ENCODE measurements around the gene GLE1. TPM values are rescaled to one million over a fixed set of nuclear protein-coding genes. Genes with fewer than 3 reads are reported as not detected.
A peak's percentile ranks its signal among the peaks of the same experiment; 100 is the strongest.

The GLE1 gene
- total and polyA plus RNA-seq, 4 donors = 11.3 to 24.7 (median 21.1) TPM

GRCh38 chr9:128550770-128551656 is 46.5 kb downstream of the GLE1 start:
- WGBS, 2 donors = 47 to 65% methylated on average over 11 of the region's 11 CpGs
- Histone ChIP-seq H3K27me3 (ENCODE audit: control insufficient read depth in 3 of 3, insufficient read depth in 3 of 3, low read length in 2 of 3) (no peaks in the 10 kb centered on the region), H3K4me3 (no peak overlapping the region), H3K4me1 (ENCODE audit: control insufficient read depth in 5 of 5, insufficient read depth in 5 of 5, low read length in 5 of 5) (peaks cover 4 to 42% (median 19%) of the 10 kb centered on the region in 5 donors), H3K27ac (ENCODE audit: low read depth in 1 of 2, low read length in 1 of 2) (peak overlapping the region; percentile 87 to 89), H3K9ac (ENCODE audit: insufficient read depth in 1 of 2, low read length in 2 of 2) (peak overlapping the region in 1 of 2 donors; percentile 16), H3K9me3 (ENCODE audit: control insufficient read depth in 4 of 4, insufficient read depth in 3 of 4, low read length in 3 of 4) (no peaks in the 10 kb centered on the region), H3K36me3 (ENCODE audit: control insufficient read depth in 4 of 4, insufficient read depth in 4 of 4, low read length in 4 of 4) (no peaks in the 10 kb centered on the region)
- DNase-seq = peak in 2 of 3 donors; percentile 7 to 14
- no peak for TF ChIP-seq CTCF (IDR thresholded peaks at IDR 0.05; ENCODE audit: control extremely low read depth, extremely low read depth)
- no peak for ATAC-seq (ENCODE audit: insufficient read depth, low FRiP score)

GRCh38 chr9:128551657-128552152 is 47.2 kb downstream of the GLE1 start:
- peak overlapping the region; percentile 49 to 64 for H3K9ac ChIP-seq (ENCODE audit: insufficient read depth in 1 of 2, low read length in 2 of 2)
- no peaks in the 10 kb centered on the region for H3K27me3 ChIP-seq (ENCODE audit: control insufficient read depth in 3 of 3, insufficient read depth in 3 of 3, low read length in 2 of 3)
- peak overlapping the region; percentile 59 for H3K4me3 ChIP-seq
- H3K27ac ChIP-seq (ENCODE audit: low read depth in 1 of 2, low read length in 1 of 2) = peak overlapping the region; percentile 87 to 90
- TF ChIP-seq CTCF (IDR thresholded peaks at IDR 0.05; ENCODE audit: control extremely low read depth, extremely low read depth) = no peak
- H3K36me3 ChIP-seq (ENCODE audit: control insufficient read depth in 4 of 4, insufficient read depth in 4 of 4, low read length in 4 of 4) = no peaks in the 10 kb centered on the region
- DNase-seq (no peak), ATAC-seq (ENCODE audit: insufficient read depth, low FRiP score) (no peak)
- no peaks in the 10 kb centered on the region for H3K9me3 ChIP-seq (ENCODE audit: control insufficient read depth in 4 of 4, insufficient read depth in 3 of 4, low read length in 3 of 4)
- peaks cover 4 to 46% (median 20%) of the 10 kb centered on the region in 5 donors for H3K4me1 ChIP-seq (ENCODE audit: control insufficient read depth in 5 of 5, insufficient read depth in 5 of 5, low read length in 5 of 5)
- WGBS, 2 donors = 2 to 4% methylated on average over 22 of the region's 22 CpGs

- DNase-seq = peak; percentile 92 to 96 (median 93)
- Histone ChIP-seq H3K27me3 (ENCODE audit: control insufficient read depth in 3 of 3, insufficient read depth in 3 of 3, low read length in 2 of 3) (no peaks in the 10 kb centered on the region), H3K9me3 (ENCODE audit: control insufficient read depth in 4 of 4, insufficient read depth in 3 of 4, low read length in 3 of 4) (no peaks in the 10 kb centered on the region), H3K36me3 (ENCODE audit: control insufficient read depth in 4 of 4, insufficient read depth in 4 of 4, low read length in 4 of 4) (peaks cover 0 to 2% (median 0%) of the 10 kb centered on the region in 4 donors), H3K9ac (ENCODE audit: insufficient read depth in 1 of 2, low read length in 2 of 2) (peak within 1 kb of the TSS; percentile 57 to 97), H3K4me3 (peak within 1 kb of the TSS; percentile 67), H3K4me1 (ENCODE audit: control insufficient read depth in 5 of 5, insufficient read depth in 5 of 5, low read length in 5 of 5) (peaks cover 4 to 46% (median 20%) of the 10 kb centered on the region in 5 donors), H3K27ac (ENCODE audit: low read depth in 1 of 2, low read length in 1 of 2) (peak within 1 kb of the TSS; percentile 98 to 99)
- 0 to 1% methylated on average over 55 to 81 of the region's 81 CpGs for WGBS, 2 donors
- TF ChIP-seq CTCF (IDR thresholded peaks at IDR 0.05; ENCODE audit: control extremely low read depth, extremely low read depth) = no peak
- ATAC-seq (ENCODE audit: insufficient read depth, low FRiP score) = peak; percentile 94
Measured at GRCh38 chr9:128552153-128552743, 47.7 kb downstream of the GLE1 start, which contains the start of gene SPTAN1. Gene SPTAN1, plus strand, starts transcription at chr9:128552587. Its CDS starts 14,154 bp downstream, at chr9:128566741.

Measured in lung (tissue), 12 donors.